Panc1 (cell line): ENCODE results near the gene FUBP3. TPM values are rescaled to one million over a fixed set of nuclear protein-coding genes. Genes with fewer than 3 reads are reported as not detected.

Source experiments
- ATAC-seq: fragments of 200-7000 bp; cut with Tn5 transposase; 2 replicates; pipeline ENCODE4 v1.9.1; 2020; ENCODE audit warnings: mild to moderate bottlenecking, moderate library complexity
- BruUV-seq: library from RNA; stranded (reverse); fragments of 400-500 nt; replicated peaks from 2 replicates; lab custom pipeline; 2021; lab: Mats Ljungman, UMichigan
- CTCF ChIA-PET: fragments of 300-600 bp; sonication (Branson Sonifier 250); formaldehyde crosslinking; loops from one replicate; lab custom pipeline; 2022; ENCODE audit warnings: antibody characterized with exemption; lab: Charles Lee
- POLR2A ChIA-PET: fragments of 300-600 bp; sonication (Branson Sonifier 250); formaldehyde crosslinking; loops from one replicate; lab custom pipeline; 2022; ENCODE audit warnings: antibody characterized with exemption; lab: Charles Lee
- DNase-seq: peaks from one replicate; pipeline ENCODE4 v3.0.0-alpha.2; 2010; ENCODE audit warnings: low read depth, low spot score
- H3K27ac ChIP-seq: 2 replicates; pipeline ENCODE4 v1.5.1; 2011; ENCODE audit warnings: mild to moderate bottlenecking, low read length, inconsistent platforms
- H3K27me3 ChIP-seq: fragments of 200-500 bp; sonication (Bioruptor generic); 2 replicates; pipeline ENCODE4 v1.6.0; 2014; ENCODE audit warnings: low read length, inconsistent platforms; ENCODE audit not compliant: control insufficient read depth, insufficient read depth
- H3K36me3 ChIP-seq: fragments of 200-500 bp; sonication (Bioruptor generic); 2 replicates; pipeline ENCODE4 v1.5.1; 2014; ENCODE audit warnings: inconsistent platforms, mild to moderate bottlenecking, low read length, moderate library complexity; ENCODE audit not compliant: control insufficient read depth, insufficient read depth
- H3K4me1 ChIP-seq: 2 replicates; pipeline ENCODE4 v1.5.1; 2011; ENCODE audit warnings: inconsistent platforms, mild to moderate bottlenecking, low read length, moderate library complexity; ENCODE audit not compliant: control insufficient read depth, insufficient read depth
- H3K4me3 ChIP-seq, 2 experiments: 2 replicates each; pipeline ENCODE4 v1.5.1; 2011 to 2012; ENCODE audit warnings: low read depth in 2 of 2, low read length in 2 of 2, mild to moderate bottlenecking in 2 of 2, inconsistent platforms in 1 of 2, moderate library complexity in 1 of 2
- H3K9me3 ChIP-seq: fragments of 200-500 bp; sonication (Bioruptor generic); 2 replicates; pipeline ENCODE4 v1.5.1; 2014; ENCODE audit warnings: low read depth, mild to moderate bottlenecking, inconsistent platforms, low read length, moderate library complexity; ENCODE audit not compliant: control insufficient read depth, insufficient read depth
- POLR2AphosphoS5 ChIP-seq: IDR thresholded peaks from 2 replicates; pipeline ENCODE4 v1.6.1; 2012; ENCODE audit warnings: mild to moderate bottlenecking, low read depth, low read length, moderate library complexity
- REST ChIP-seq, 2 experiments: IDR thresholded peaks; 2 replicates each; pipeline ENCODE4 v1.6.1; 2011 to 2012; ENCODE audit warnings: low read depth in 2 of 2, control low read depth in 1 of 2, low read length in 1 of 2, mild to moderate bottlenecking in 1 of 2, moderate library complexity in 1 of 2; ENCODE audit not compliant: insufficient read depth in 1 of 2
- SIN3A ChIP-seq: IDR thresholded peaks from 2 replicates; pipeline ENCODE4 v1.6.1; 2012; ENCODE audit warnings: low read depth, mild to moderate bottlenecking, low read length, moderate library complexity, borderline replicate concordance; ENCODE audit not compliant: insufficient read depth
- TCF7L2 ChIP-seq: IDR thresholded peaks from 2 replicates; pipeline ENCODE4 v1.6.1; 2011; ENCODE audit warnings: mild to moderate bottlenecking, low read depth, low read length, inconsistent platforms
- in situ Hi-C: cut with HindIII; loops from 2 replicates; pipeline ENCODE4 v1.10.0; 2016; ENCODE audit warnings: low sequenced_read_pairs, low pct_unique_long_range_greater_than_20kb
- intact Hi-C: fragments of 100-400 bp; cut with micrococcal nuclease; formaldehyde crosslinking; loops from one replicate; pipeline ENCODE4 v1.10.0; 2022; ENCODE audit not compliant: unreplicated experiment
- total RNA-seq: library from RNA; stranded (reverse); gene quantifications from one replicate; pipeline ENCODE4 v1.2.1, GENCODE V29; 2021; ENCODE audit not compliant: unreplicated experiment
- TF ChIP-seq, protein P1 (sequence below): fragments of 450-650 bp; IDR thresholded peaks from 2 replicates; pipeline ENCODE4 v1.5.1; 2017; ENCODE audit warnings: mild to moderate bottlenecking

FUBP3 gene
- total RNA-seq, 1 experiment from 2014 or later, result 46.6 TPM

- Histone ChIP-seq H3K9me3 (no peaks in the 10 kb centered on the region), H3K27ac (peak overlapping the region; percentile 54; the same call in 1 of the 2 replicates), H3K27me3 (no peaks in the 10 kb centered on the region), H3K36me3 (no peaks in the 10 kb centered on the region), H3K4me1 (no peaks in the 10 kb centered on the region), H3K4me3 (peak overlapping the region; percentile 53 to 58)
- BruUV-seq, result no TSS peak
- ChIA-PET CTCF (no interaction called here), POLR2A (no interaction called here)
- intact Hi-C loops, result no loop called here
- TF ChIP-seq TCF7L2, result no peak
- TF ChIP-seq POLR2AphosphoS5, result peak; percentile 45; the same call in 1 of the 2 replicates
- TF ChIP-seq SIN3A, result no peak
- no peak for TF ChIP-seq REST (IDR thresholded peaks at IDR 0.05; ENCODE audit: insufficient read depth in 1 of 2, low read depth in 2 of 2, low read length in 1 of 2)
- TF ChIP-seq, protein P1, sequence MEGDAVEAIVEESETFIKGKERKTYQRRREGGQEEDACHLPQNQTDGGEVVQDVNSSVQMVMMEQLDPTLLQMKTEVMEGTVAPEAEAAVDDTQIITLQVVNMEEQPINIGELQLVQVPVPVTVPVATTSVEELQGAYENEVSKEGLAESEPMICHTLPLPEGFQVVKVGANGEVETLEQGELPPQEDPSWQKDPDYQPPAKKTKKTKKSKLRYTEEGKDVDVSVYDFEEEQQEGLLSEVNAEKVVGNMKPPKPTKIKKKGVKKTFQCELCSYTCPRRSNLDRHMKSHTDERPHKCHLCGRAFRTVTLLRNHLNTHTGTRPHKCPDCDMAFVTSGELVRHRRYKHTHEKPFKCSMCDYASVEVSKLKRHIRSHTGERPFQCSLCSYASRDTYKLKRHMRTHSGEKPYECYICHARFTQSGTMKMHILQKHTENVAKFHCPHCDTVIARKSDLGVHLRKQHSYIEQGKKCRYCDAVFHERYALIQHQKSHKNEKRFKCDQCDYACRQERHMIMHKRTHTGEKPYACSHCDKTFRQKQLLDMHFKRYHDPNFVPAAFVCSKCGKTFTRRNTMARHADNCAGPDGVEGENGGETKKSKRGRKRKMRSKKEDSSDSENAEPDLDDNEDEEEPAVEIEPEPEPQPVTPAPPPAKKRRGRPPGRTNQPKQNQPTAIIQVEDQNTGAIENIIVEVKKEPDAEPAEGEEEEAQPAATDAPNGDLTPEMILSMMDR, result no peak
- in situ Hi-C loops, result no loop called here
- DNase-seq (no peak), ATAC-seq (peak; percentile 87)
Measured at GRCh38 chr9:130680836-130681768, 101.7 kb downstream of the FUBP3 start.

- peak overlapping the region; percentile 39; the same call in 1 of the 2 replicates for H3K27ac ChIP-seq
- ChIA-PET CTCF (no interaction called here), POLR2A (no interaction called here)
- in situ Hi-C loops, result no loop called here
- intact Hi-C loops, result no loop called here
- H3K4me3 ChIP-seq, result peak overlapping the region; percentile 53 to 58
- TF ChIP-seq, protein P1, result no peak
- TF ChIP-seq SIN3A (no peak), REST (IDR thresholded peaks at IDR 0.05; ENCODE audit: insufficient read depth in 1 of 2, low read depth in 2 of 2, low read length in 1 of 2) (no peak), POLR2AphosphoS5 (no peak), TCF7L2 (no peak)
- no peaks in the 10 kb centered on the region for H3K4me1 ChIP-seq
- no peaks in the 10 kb centered on the region for H3K36me3 ChIP-seq
- no peaks in the 10 kb centered on the region for H3K27me3 ChIP-seq
- peak; percentile 72 for ATAC-seq
- no peaks in the 10 kb centered on the region for H3K9me3 ChIP-seq
- no TSS peak for BruUV-seq
- DNase-seq, result no peak
Measured at GRCh38 chr9:130681769-130682420, 102.5 kb downstream of the FUBP3 start.
